Stomach (tissue), 9 donors: ENCODE results near the gene GIMAP5. TPM values are rescaled to one million over a fixed set of nuclear protein-coding genes. Genes with fewer than 3 reads are reported as not detected.
A peak's percentile ranks its signal among the peaks of the same experiment; 100 is the strongest.

Source experiments
- DNase-seq, 2 donors: peaks; one replicate each; pipeline versions ENCODE4 v3.0.0 to v3.0.0-alpha.2; 2013 to 2019
- H3K27ac ChIP-seq, 5 donors: fragments of 200-600 bp in 4 of 5; sonication (generic) in 4 of 5; one replicate each; pipeline ENCODE4 v1.5.1; 2013 to 2019; ENCODE audit warnings: mild to moderate bottlenecking in 1 of 5, moderate library complexity in 1 of 5
- H3K27me3 ChIP-seq, 3 donors: fragments of 200-600 bp; sonication (generic); one replicate each; pipeline ENCODE4 v1.5.1; 2017 to 2019; ENCODE audit warnings: mixed run types in 1 of 3
- H3K36me3 ChIP-seq, 4 donors: fragments of 200-600 bp; sonication (generic); 1 replicate in 3 of 4; 2 replicates in 1 of 4; pipeline ENCODE4 v1.5.1; 2016 to 2019
- H3K4me1 ChIP-seq, 4 donors: fragments of 200-600 bp; sonication (generic); one replicate each; pipeline ENCODE4 v1.5.1; 2016 to 2019
- H3K4me3 ChIP-seq, 4 donors: fragments of 200-600 bp; sonication (generic) in 3 of 4; one replicate each; pipeline ENCODE4 v1.5.1; 2016 to 2019; ENCODE audit warnings: mild to moderate bottlenecking in 1 of 4
- H3K9me3 ChIP-seq, 4 donors: fragments of 200-600 bp; sonication (generic); one replicate each; pipeline ENCODE4 v1.5.1; 2016 to 2019
- CTCF ChIP-seq, 7 experiments: fragments of 450-650 bp in 4 of 7; fragments of 200-600 bp in 3 of 7; sonication (generic) in 3 of 7; IDR thresholded peaks; one replicate each; pipeline ENCODE4 v1.5.1; 2016 to 2019; ENCODE audit warnings: antibody characterized with exemption in 7 of 7, control low read depth in 2 of 7, mild to moderate bottlenecking in 1 of 7
- EP300 ChIP-seq: sonication (generic); formaldehyde crosslinking; IDR thresholded peaks from one replicate; pipeline ENCODE4 v1.6.1; 2017; ENCODE audit warnings: antibody characterized with exemption
- POLR2A ChIP-seq, 4 donors: fragments of 450-650 bp; IDR thresholded peaks; one replicate each; pipeline ENCODE4 v1.6.1; 2016; ENCODE audit warnings: antibody characterized with exemption in 4 of 4, control low read depth in 2 of 4, mild to moderate bottlenecking in 1 of 4, moderate library complexity in 1 of 4
- POLR2AphosphoS5 ChIP-seq, 3 donors: sonication (generic); formaldehyde crosslinking; IDR thresholded peaks; one replicate each; pipeline ENCODE4 v1.6.1; 2016; ENCODE audit warnings: antibody characterized with exemption in 3 of 3
- WGBS, 5 donors: extraction: QIAGEN DNeasy Blood & Tissue Kit in 3 of 5; methylation state at CpG; one replicate each; pipeline versions ENCODE4 v1.1.5 to v1.1.7; 2013 to 2018; 5-methylcytosine and 5-hydroxymethylcytosine counted together
- intact Hi-C: fragments of 100-400 bp; cut with DNase I; formaldehyde crosslinking; loops from one replicate; pipeline ENCODE4 v1.15.1; 2023; ENCODE audit warnings: low total_unique reads
- polyA plus RNA-seq, 3 donors: library from polyadenylated mRNA; stranded (reverse); fragments of 200-250 nt; gene quantifications; one replicate each; pipeline ENCODE4 v1.2.3, GENCODE V29; 2013
- total RNA-seq, 5 donors: library from RNA; depleted of rRNA; stranded (reverse); fragments of >200 nt; gene quantifications; one replicate each; pipeline versions ENCODE4 v1.1.0 to v1.2.3, GENCODE V29; 2014 to 2016
- donor health status: healthy with polysubstance abuse.
- donor health status: Bipolar disorder and iron deficiency.
- donor health status: healthy.

GIMAP5 gene
- total and polyA plus RNA-seq, 8 donors = 7.0 to 25.2 (median 17.5) TPM

GRCh38 chr7:150717814-150718420 is 19.3 kb upstream of the GIMAP5 start:
- Histone ChIP-seq H3K4me3 (peak overlapping the region; percentile 28 to 46 (median 43)), H3K9me3 (peaks cover 0 to 17% (median 4%) of the 10 kb centered on the region in 4 donors), H3K27ac (peak overlapping the region in 3 of 5 donors; percentile 64 to 76 (median 67)), H3K27me3 (no peaks in the 10 kb centered on the region), H3K4me1 (peaks cover 0 to 6% (median 2%) of the 10 kb centered on the region in 4 donors), H3K36me3 (peaks cover 0 to 13% (median 10%) of the 10 kb centered on the region in 4 donors)
- no peak for DNase-seq
- 40 to 68% (median 59%) methylated on average over 4 of the region's 4 CpGs for WGBS, 5 donors
- TF ChIP-seq POLR2AphosphoS5 (IDR thresholded peaks at IDR 0.05) (no peak), CTCF (IDR thresholded peaks at IDR 0.05) (no peak), EP300 (no peak), POLR2A (IDR thresholded peaks at IDR 0.05) (no peak)
- intact Hi-C loops = no loop called here

- Histone ChIP-seq H3K36me3 (peaks cover 0 to 13% (median 10%) of the 10 kb centered on the region in 4 donors), H3K4me3 (no peak overlapping the region), H3K27me3 (no peaks in the 10 kb centered on the region), H3K9me3 (peaks cover 0 to 4% (median 0%) of the 10 kb centered on the region in 4 donors), H3K27ac (peak overlapping the region in 1 of 5 donors; percentile 10), H3K4me1 (peaks cover 0 to 6% (median 2%) of the 10 kb centered on the region in 4 donors)
- no peak for DNase-seq
- WGBS, 5 donors = 69 to 88% (median 78%) methylated on average over 4 of the region's 4 CpGs
- intact Hi-C loops = no loop called here
- no peak for TF ChIP-seq POLR2AphosphoS5 (IDR thresholded peaks at IDR 0.05)
- no peak for TF ChIP-seq POLR2A (IDR thresholded peaks at IDR 0.05)
- TF ChIP-seq CTCF (IDR thresholded peaks at IDR 0.05) = no peak
- no peak for TF ChIP-seq EP300
Observed at GRCh38 chr7:150719436-150719835, 17.8 kb upstream of the GIMAP5 start.

- WGBS, 5 donors = 90 to 94% (median 92%) methylated on average over 34 to 52 of the region's 52 CpGs
- peaks cover 0 to 6% (median 2%) of the 10 kb centered on the region in 4 donors for H3K4me1 ChIP-seq
- no peaks in the 10 kb centered on the region for H3K27me3 ChIP-seq
- H3K4me3 ChIP-seq = peak overlapping the region in 1 of 4 donors; percentile 16
- H3K9me3 ChIP-seq = no peaks in the 10 kb centered on the region
- peaks cover 0 to 13% (median 10%) of the 10 kb centered on the region in 4 donors for H3K36me3 ChIP-seq
- no peak for TF ChIP-seq EP300
- TF ChIP-seq POLR2AphosphoS5 (IDR thresholded peaks at IDR 0.05) = no peak
- TF ChIP-seq POLR2A (IDR thresholded peaks at IDR 0.05) = no peak
- TF ChIP-seq CTCF (IDR thresholded peaks at IDR 0.05) = no peak
- intact Hi-C loops = no loop called here
- DNase-seq = no peak
- no peak overlapping the region for H3K27ac ChIP-seq
Observed at GRCh38 chr7:150719960-150720891, 17.0 kb upstream of the GIMAP5 start.

GRCh38 chr7:150721970-150722373 is 15.2 kb upstream of the GIMAP5 start:
- H3K4me3 ChIP-seq = peak overlapping the region in 1 of 4 donors; percentile 15
- peaks cover 0 to 7% (median 6%) of the 10 kb centered on the region in 4 donors for H3K9me3 ChIP-seq
- intact Hi-C loops = no loop called here
- peaks cover 0 to 13% (median 10%) of the 10 kb centered on the region in 4 donors for H3K36me3 ChIP-seq
- H3K27me3 ChIP-seq = no peaks in the 10 kb centered on the region
- 82 to 89% (median 85%) methylated on average over 11 of the region's 11 CpGs for WGBS, 5 donors
- H3K27ac ChIP-seq = peak overlapping the region in 3 of 5 donors; percentile 32 to 46 (median 38)
- DNase-seq = no peak
- TF ChIP-seq POLR2AphosphoS5 (IDR thresholded peaks at IDR 0.05) = no peak
- TF ChIP-seq POLR2A (IDR thresholded peaks at IDR 0.05) = no peak
- TF ChIP-seq EP300 = no peak
- TF ChIP-seq CTCF (IDR thresholded peaks at IDR 0.05) = no peak
- peaks cover 0 to 6% (median 2%) of the 10 kb centered on the region in 4 donors for H3K4me1 ChIP-seq
